ENCODE measurements around the gene CFAP20DC.
"Not testable (repeated sequence)": the region's sequence is repeated elsewhere in the genome, so short reads cannot be mapped to it uniquely, and the experiment has no call there.

- TF ChIP-seq RAD21 (IDR thresholded peaks at IDR 0.05; ENCODE audit: low read depth); POLR2AphosphoS5 (IDR thresholded peaks at IDR 0.05; ENCODE audit: low read depth, low read length); CTCF (IDR thresholded peaks at IDR 0.05 in 2 of 3, conservative IDR thresholded peaks at IDR 0.05 in 1 of 3; ENCODE audit: borderline replicate concordance in 1 of 3, insufficient read depth in 1 of 3, low read depth in 2 of 3, low read length in 2 of 3); EZH2 (IDR thresholded peaks at IDR 0.05); POLR2A (IDR thresholded peaks at IDR 0.05; ENCODE audit: borderline replicate concordance, extremely low read depth, insufficient read depth, insufficient read length); ATF3 (IDR thresholded peaks at IDR 0.05); SIN3A (IDR thresholded peaks at IDR 0.05; ENCODE audit: low read depth); CEBPB (IDR thresholded peaks at IDR 0.05; ENCODE audit: low read depth); EGR1 (IDR thresholded peaks at IDR 0.05; ENCODE audit: low read depth); ELF1 (IDR thresholded peaks at IDR 0.05; ENCODE audit: borderline replicate concordance, low read depth); EZH2phosphoT487 (IDR thresholded peaks at IDR 0.05; ENCODE audit: borderline replicate concordance); REST (IDR thresholded peaks at IDR 0.05; ENCODE audit: low read depth); ZFX (IDR thresholded peaks at IDR 0.05); TCF7L2 (IDR thresholded peaks at IDR 0.05; ENCODE audit: borderline replicate concordance, extremely low read depth, insufficient read depth, insufficient read length): not testable (repeated sequence)
These were observed 243.1 kb downstream of the CFAP20DC start for GRCh38 chr3:58806551-58807244.

Data from HCT116 (cell line).